D721Med (cell line): ENCODE results near the gene ARRB1.
"Not testable (repeated sequence)": the region's sequence is repeated elsewhere in the genome, so short reads cannot be mapped to it uniquely, and the experiment has no call there.

ENCODE experiments used
- DNase-seq: peaks from one replicate; pipeline ENCODE4 v3.0.0; 2011; ENCODE audit warnings: low spot score; ENCODE audit not compliant: insufficient read length
- FAIRE-seq: peaks from 2 replicates; lab custom pipeline; 2011; peaks lifted over from hg19 to GRCh38; lab: Jason Lieb, UNC
- TF ChIP-seq, protein P1 (sequence below): IDR thresholded peaks from 2 replicates; pipeline ENCODE4 v1.5.1; 2012; ENCODE audit warnings: mild to moderate bottlenecking, control low read depth; ENCODE audit not compliant: insufficient read depth; ENCODE audit errors: missing control alignments

The ARRB1 gene

DNA sequence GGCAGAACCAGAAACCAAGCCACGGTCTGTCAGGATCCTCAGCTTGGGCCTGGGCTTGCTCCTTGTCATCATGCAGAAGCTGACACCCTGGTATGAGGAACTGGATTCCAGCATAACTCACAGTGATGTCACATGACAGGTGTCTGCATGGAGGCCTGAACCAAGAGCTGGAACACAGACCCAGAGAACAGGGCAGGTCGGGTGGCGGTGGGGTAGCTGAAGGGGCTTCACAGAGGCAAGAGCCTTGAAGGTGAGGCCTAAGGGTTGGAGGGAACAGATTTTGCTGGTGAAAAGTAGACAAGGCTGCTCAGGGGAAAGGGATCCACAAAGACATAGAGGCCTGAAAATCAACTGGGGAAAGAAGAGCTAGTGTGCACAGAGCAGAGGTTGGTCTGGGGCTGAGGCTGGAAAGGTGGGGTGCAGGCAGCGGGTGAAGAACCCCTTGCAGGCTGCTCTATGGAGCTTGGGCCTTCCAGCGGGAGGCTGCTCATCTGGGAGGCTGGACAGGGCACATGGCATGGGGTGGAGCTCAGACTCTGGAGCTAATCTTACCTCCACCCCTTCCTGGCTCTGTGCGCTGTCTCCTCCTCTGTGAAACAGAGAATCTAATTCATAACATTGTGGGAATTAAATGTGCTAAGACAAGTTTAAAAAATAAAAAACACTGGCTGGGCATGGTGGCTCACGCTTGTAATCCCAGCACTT, 29.4 kb upstream of the ARRB1 start:
- TF ChIP-seq, protein P1, sequence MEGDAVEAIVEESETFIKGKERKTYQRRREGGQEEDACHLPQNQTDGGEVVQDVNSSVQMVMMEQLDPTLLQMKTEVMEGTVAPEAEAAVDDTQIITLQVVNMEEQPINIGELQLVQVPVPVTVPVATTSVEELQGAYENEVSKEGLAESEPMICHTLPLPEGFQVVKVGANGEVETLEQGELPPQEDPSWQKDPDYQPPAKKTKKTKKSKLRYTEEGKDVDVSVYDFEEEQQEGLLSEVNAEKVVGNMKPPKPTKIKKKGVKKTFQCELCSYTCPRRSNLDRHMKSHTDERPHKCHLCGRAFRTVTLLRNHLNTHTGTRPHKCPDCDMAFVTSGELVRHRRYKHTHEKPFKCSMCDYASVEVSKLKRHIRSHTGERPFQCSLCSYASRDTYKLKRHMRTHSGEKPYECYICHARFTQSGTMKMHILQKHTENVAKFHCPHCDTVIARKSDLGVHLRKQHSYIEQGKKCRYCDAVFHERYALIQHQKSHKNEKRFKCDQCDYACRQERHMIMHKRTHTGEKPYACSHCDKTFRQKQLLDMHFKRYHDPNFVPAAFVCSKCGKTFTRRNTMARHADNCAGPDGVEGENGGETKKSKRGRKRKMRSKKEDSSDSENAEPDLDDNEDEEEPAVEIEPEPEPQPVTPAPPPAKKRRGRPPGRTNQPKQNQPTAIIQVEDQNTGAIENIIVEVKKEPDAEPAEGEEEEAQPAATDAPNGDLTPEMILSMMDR: no peak
- FAIRE-seq (no peak), DNase-seq (no peak)

DNA sequence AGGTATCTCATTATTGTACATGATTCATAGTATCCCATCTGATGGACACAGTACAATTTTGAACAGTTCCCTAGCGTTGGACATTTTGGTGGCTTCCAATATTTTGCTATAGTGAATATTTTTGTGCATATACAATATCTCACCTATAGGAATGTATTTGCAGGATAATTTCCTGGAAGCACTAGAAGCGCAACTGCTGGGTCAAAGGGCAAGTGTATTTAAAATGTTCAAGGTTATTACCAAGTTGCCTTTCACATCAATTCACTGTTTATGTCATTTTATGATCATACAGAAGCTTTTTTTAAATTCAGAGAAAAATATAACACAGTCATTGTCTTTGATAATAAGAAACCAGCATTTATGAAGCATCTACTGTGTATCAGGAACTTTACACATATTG, 28.8 kb upstream of the ARRB1 start:
- TF ChIP-seq, protein P1: no peak
- no peak for FAIRE-seq
- DNase-seq: no peak

DNA sequence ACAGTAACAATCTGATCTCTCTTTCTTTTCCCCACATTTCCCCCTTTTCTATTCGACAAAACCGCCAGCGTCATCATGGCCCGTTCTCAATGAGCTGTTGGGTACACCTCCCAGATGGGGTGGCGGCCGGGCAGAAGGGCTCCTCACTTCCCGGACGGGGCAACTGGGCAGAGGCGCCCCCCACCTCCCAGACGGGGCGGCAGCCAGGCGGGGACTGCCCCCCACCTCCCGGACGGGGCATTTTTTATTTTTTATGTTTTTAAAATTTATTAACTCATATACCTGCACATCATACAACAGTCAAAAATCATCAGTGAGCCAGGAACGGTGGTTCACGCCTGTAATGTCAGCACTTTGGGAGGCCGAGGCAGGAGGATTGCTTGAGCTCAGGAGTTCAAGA, 27.3 kb upstream of the ARRB1 start:
- not testable (repeated sequence) for DNase-seq, FAIRE-seq

DNA sequence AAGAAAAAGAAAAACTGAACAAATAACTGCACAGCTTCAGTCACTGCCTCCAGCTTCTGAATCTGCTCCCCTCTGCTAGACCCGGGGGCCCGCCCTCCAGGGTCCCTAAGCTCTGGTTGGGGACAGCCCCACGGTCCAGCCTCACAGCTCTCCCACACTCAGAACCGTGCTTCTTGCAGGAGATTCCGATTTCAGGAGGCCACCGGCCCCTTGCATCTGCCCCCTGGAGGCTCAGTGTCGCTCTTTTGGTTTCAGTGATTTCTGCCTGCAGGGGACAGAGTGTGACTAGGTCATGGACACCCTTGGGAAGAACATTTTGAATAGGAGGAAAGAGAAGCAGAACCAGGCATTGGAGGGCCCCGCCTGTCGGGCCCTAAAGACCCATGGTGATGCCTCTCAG, 24.7 kb upstream of the ARRB1 start:
- FAIRE-seq: no peak
- TF ChIP-seq, protein P1: no peak
- DNase-seq: no peak

DNA sequence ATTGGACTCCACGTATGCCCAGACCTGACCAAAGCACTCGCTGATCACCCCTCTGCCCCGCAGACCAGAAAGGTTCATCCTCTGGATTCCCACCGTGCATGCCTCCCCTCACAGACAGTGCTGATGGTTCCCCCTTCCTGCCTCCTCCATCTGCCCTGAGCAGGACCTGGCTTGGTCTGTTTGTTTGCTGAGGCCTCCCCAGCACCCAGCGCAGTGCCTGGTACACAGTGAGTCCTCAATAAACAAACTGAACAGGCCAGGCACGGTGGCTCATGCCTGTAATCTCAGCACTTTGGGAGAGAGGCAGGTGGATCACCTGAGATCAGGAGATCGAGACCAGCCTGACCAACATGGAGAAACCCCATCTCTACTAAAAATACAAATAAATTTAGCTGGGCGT, 24.2 kb upstream of the ARRB1 start:
- DNase-seq (no peak), FAIRE-seq (no peak)
- TF ChIP-seq, protein P1: no peak

DNA sequence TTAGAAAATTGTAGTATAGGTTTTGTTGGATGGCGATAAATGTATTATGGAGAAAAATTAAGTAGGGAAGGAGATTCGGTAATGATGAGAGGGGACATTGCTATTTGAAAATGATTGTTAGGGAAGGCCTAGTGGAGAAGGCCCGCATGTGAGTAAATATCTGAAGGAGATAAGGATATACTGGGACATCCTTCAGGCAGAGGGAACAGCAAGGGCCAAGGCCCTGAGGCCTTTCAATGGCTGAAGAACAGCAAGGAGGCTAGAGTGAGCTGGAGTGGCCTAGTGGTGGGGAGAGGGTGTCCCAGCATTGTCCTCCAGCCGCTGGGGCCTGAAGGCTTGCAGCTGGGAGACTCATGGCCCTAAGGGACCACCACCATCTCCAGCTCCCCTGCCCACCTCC, 23.2 kb upstream of the ARRB1 start:
- no peak for DNase-seq
- TF ChIP-seq, protein P1: no peak
- FAIRE-seq: no peak

DNA sequence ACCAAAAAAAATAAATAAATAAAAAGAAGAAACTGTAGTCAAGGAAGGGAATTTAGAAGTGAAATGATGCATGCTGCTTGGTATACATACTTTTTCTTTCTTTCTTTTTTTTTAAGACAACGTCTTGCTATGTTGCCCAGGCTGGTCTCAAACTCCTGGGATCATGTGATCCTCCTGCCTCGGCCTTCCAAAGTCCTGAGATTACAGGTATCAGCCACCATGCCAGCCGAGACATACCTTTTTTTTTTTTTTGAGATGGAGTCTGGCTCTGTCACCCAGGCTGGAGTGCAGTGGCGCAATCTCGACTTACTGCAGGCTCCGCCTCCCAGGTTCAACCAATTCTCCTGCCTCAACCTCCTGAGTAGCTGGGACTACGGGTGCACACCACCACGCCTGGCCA, 21.7 kb upstream of the ARRB1 start:
- FAIRE-seq (no peak), DNase-seq (no peak)
- TF ChIP-seq, protein P1: no peak
